Activated naive CD4-positive, alpha-beta T cell treated with Interleukin-2 at 50 U/mL for 16 hours (primary cell): ENCODE results near the gene TGFB2.

Source experiments
- DNase-seq: peaks from one replicate; pipeline ENCODE4 v3.0.0-alpha.2; 2020

Gene TGFB2

DNA sequence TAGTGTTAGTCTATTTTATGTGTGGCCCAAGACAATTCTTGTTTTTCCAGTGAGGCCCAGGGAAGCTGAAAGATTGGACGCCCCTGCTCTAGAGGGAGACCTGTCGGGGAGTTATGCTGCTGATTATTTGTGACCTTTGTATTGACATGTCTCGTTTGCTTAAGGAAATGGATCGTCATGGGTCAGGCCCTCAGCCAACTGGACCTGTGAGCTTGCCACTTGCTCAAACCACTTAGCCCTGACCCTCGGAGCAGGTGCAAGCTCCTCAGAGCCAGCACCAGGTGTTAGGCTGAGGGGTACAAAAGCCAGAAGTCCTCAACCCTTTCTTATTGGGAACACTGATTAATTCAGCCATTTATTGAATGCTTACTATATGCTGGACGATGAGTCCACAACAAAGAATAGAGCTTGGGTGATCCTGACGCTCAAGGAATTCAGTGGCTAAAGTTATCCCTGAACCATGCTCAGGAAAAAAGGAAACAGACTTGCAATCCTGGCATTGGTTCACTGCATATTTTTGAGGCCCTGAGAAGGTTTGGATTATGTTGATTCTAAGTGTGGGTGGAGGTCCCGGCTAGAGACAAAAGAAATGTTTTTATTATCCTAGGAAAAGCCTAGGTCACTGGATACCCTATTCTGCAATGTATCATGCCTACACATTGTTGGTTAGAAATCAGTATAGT lies 19.0 kb downstream of the TGFB2 start:
- DNase-seq = no peak

DNA sequence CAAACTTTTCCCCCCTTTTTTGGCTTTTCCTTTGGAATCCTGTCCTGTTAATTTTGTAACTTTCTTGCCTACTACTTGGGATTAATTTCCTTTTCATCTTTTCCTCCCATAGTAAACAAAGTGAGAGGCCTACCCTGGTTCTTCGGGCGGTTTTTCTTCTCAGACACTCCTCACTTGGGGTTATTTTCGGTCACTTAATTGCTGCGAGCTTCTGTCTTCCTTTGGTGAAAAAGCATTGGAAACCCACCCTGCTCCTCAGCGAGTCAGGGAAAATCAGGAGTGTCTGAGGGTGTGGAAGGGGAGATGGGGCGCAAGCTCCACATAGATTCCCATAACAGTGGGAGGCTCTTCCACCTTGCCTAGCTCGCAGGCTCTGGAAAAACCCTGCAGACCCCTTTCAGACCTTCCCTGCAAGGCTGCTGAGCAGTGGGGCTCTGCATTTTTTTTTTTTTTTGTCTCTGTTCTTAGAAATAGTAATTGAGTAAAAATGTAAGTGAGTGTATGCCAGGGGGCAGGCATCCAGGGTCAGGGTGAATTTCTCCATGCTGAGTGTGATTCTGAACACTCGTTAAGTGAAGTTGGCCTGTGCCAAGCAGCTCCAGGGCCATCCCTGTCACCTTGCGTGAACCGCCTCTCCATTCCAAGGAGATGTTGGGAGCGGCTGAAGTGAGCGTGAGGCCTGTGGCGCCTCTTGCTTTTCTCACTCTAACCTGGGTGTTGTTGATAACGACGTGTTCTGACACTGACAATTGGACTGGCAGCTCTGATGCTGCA lies 20.3 kb downstream of the TGFB2 start:
- no peak for DNase-seq

DNA sequence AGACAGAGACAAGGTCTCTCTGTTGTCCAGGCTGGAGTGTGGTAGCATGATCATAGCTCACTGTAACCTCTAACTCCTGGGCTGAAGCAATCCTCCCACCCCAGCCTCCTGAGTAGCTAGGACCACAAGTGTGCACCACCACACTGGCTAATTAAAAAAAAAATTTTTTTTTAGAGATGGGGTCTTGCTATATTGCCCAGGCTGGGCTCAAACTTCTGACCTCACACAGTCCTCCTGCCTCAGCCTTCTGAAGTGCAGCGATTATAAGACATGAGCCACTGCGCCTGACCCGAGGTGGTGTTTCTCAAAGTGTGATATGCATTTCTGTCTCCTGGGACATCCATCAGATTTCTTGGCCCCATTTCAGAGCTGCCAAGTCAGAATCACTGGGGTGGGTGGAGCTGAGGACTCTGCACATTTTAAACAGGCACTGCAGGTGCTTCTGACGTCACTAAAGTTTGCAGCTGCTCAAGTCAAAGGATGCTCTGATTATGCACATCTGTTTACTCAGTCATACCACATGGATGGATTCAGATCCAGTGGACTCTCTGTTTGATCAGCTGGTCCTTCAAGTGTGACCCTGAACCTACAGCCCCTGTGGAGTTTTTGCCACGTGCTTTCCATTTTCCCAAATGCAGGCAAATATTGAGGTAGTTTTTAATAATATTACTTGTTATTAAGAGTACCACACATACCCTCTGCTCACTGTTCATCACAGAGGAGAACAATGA lies 21.4 kb downstream of the TGFB2 start:
- no peak for DNase-seq

DNA sequence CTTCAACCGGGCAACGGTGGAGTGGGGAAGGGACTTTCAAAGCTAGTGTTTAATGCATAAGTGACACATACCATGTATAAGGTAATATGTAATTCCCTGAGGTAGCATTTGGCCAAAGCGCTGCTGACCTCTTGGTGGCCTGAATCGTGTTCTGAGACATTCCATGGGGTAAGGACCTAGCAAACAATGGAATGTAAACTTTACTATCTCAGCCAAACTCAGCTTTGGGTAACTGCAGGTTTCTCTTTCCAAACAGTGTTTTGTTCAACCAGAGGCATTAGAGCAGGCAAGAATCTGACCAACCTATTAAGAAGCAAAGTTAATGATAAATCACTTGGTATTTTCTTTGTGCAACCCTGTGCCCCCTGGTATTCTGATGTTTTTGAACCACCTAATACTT lies 22.0 kb downstream of the TGFB2 start:
- DNase-seq = no peak

DNA sequence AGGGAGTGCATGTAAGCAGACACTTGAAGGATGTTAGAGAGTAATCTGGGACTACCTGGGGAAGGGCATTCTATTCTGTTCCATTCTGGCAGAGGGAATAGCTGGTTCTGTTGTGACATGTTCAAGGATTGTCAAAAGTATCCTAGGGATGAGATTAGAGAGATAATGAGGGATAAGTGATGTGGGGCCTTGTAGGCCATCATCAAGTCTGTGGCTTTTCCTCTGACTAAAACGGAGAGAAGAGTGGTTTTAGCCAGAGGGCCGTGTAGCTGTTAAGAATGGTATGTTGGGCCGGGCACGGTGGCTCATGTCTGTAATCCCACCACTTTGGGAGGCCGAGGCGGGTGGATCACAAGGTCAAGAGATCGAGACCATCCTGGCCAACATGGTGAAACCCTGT lies 23.6 kb downstream of the TGFB2 start:
- DNase-seq = no peak

DNA sequence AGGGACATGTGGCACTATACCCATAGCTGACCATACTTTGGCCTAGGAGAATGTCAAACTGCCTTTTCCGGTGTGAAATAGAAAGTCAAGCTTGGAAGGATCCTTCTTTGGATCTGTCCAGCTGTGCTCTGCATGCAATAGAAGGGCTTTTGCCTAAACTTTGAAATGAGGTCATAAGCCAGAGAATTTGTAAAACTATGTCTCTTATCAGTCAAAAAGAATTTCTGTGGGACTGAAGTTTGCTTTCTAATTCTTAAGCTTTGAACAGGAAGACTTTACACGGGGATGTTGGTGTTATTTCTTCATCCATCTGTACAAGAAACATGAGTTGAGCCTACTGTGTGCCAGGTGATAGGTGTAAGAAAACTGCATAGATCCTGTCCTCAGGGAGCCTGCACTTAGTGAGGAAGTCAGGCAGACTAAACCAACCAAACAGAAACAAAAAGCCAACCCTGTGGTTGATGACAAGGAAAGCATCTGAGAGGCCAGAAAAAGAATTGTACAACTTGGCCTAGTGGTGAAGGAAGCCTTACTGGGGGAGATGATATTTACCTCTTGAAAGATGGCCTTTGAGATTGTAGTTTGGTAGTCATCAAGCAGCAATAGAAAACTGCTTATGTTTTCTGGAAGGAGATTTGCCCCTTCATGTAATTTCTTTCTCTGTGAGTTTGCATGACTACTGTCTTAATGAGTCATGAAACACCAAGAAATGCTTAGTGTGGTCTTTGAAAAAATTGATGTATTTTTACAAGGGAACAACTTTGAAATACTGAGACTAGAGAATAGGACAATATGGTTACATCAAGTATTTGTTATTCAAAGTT lies 24.8 kb downstream of the TGFB2 start:
- DNase-seq = no peak

DNA sequence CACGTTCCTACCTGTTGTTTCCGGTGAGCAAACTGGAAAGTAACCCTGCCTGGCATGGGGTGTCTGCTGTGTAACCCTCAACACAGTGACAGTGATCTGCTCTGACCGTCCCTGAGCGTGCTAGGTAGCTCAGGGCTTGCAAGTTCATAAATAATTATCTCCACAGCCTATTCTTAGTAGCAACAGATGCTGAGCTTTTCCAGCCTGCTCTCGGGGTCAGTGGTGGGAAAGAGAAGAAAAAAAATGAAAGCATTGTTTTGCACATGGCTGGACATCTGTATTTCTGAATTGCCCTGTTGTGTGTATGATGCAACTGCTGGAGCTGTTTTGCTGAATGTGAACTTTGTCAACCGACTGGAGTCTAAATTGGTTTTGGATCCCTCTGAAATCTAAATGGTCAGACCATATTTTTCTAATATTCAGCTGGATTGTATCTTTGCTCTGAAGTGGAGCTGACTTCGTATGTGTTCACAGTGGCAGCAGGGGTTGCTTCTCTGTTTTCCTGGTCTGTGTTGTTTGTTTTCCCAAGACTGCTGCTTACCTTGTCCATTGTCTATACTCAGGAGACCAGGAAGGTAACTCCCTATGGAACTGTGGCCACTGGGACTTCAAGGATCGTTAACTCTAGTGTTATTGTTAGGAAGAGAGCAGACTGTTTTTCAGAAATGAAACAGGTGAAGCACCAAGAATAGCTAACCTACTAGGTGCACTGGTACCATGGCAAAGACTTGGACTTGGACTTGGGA lies 27.0 kb downstream of the TGFB2 start:
- no peak for DNase-seq

DNA sequence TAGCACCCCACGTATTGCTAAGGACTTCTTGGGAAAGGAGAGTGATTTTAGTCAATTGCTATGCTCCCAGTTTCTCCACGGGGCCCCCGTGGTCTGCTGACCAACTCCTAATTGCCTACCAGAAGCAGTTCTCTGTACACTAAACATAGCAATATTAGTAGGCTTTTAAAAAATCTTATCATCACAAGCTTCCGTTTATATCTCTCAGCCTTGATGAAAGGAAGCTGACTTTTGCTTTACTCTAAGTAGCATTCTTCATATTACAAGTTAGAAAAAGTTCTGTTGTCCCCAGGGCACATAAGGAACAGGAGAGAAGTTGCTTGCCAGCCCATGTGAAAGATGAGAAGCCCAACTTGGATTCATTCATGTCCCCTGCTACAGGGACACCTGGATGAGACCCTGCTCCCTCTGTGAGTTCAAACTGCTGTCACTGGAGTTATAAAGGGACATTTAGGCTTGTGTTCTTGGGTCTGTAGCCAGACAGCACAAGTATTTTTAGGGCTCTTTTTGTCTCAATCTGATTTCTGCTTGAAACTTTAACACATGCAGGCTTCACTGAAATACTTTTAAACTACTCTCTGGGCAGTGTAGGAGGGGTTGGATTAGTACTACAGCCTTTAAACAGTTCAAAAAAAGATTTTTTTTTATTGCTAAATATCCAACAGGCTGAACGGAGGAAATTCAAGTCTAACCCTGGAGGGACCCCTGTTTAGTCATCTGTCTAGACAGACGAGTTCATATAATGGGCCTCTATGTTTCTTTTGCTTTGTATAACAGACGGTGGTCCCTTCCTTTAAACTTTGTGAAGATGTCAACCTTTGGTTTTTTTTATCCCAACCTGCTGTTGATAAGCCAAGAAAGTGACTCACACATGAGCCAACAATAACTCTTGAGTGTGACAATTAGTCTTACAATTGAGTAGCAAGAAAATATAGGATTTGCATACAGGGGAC lies 29.5 kb downstream of the TGFB2 start:
- no peak for DNase-seq

DNA sequence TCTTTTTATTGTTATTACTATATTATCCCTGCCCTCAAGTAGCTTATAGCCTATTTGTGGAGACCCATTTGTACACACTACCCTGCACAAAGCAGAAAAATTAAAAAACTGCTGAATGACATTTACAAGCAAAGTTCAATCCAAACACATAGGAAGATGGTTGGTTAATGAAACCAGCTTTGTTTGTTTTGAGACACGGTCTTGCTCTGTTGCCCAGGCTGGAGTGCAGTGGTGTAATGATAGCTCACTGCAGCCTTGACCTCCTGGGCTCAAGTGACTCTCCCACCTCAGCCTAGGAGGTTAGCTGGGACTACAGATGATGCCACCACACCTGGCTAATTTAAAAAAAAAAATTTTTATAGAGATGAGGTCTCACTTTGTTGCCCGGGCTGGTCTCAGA lies 31.6 kb downstream of the TGFB2 start:
- DNase-seq = no peak

DNA sequence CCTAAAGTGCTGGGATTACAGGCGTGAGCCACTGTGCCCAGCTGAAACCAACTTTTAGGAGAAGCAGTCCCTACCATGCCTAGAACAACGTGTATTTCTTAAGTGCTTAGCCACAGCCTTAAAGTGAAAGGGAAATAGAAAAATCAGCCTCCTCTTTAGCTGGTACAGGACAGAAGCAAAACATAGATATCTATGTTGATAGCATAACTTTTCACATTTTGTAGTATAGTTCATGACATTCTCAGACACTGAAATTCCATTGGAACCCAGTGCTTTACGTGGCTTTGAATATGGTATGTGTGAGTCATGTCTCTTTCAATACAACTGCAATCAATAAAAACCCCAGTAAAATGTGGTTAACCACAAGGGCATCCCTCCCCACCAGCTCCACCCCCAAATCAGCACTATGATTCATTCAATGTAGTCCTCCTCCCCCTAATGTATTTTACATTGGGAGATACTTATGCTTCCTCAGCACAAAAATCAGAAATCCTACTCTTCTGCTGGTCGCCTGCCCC lies 32.1 kb downstream of the TGFB2 start:
- peak; percentile 73 for DNase-seq

DNA sequence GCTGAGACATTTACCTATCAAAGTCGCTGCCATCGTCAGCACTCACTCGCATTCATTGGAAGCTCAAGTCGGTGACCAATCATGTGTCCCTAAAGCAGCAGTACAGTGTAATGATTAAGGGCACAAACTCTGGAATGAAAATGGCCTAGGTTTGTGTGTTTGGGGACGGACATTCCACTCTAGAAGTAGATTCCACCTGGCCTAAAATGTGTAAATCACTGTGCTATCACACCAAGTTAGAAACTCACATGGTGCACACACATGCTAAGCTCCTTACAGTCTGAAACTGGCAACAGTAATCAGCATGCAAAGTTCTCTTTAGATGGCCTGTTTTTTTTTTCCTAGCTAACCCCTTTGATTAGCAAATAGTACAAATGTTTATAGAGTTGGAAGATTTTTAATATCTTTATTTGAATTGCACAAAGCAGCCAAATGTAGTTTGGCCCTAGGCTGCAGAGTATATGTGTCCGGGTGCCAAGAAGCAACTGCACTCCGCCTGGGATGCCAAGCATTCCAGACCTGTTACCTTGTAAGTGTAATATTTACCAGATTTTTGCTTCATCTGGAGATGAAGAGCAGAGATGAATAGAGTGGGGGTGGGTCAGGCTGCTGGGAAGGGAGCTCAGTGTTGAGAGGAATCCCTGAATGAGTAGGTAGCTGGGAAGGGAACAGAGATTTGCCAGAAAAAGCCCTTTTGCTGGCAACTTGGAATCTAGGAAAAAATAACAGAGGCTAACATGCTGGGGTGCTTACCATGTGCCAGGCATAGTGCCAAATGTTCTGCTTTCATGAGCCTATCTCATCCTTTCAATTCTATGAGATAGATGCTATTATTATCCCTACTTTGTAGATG lies 35.2 kb downstream of the TGFB2 start:
- DNase-seq = no peak

DNA sequence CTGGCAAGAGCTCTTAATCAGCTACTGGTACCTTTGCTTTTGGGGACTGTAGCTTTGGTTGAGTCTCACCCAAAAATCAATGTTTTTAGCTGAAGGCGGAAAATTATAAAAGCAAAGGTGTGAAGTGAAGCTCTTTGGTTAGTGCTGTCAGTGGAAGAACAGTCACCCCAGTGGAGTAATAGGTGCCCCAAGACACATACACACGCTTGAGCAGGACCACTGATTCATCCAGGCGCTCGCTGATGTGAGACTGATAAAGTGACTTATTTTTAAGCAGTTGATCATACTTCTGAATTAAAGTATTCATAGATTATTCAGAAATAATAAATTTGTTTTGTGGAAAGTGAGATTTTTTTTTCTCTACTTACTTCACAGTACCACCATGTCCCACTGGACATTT lies 37.1 kb downstream of the TGFB2 start:
- no peak for DNase-seq

DNA sequence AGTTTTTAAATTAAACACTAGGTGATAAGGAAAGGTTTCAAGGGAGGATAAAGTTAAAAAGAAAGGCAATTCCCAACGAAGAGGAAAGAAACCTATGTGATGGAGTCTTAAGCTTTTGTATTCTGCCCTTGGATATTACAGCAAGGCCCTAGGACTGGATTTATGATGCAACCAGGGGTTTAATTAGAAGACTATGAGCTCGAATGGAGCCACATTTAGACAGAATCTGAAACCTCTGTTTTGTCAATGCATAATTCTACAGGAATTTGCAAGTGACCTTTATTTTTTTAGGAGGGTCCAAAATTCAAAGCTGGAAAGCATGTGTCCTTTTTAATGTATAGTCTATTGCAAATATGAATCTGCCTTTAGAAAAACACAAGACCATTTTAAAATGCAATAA lies 37.9 kb downstream of the TGFB2 start:
- no peak for DNase-seq

DNA sequence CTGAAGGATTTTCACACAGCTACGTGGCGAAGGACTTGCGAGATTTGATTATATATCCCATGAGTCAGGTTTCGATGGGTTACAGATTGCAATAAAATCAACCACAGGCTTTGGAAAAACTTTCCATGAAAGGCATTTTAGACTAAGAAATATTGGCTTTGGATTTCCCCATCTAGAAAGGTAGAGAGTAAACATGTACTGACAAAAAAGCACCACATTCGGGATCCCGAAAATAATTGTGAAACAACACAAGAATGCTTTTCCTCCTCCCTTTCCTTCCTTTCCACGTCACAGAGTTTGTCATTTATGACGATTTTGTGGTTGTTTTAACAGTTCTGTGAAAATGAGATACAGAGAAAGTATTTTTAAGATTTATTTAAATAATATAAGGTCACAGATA lies 38.5 kb downstream of the TGFB2 start:
- DNase-seq = no peak

DNA sequence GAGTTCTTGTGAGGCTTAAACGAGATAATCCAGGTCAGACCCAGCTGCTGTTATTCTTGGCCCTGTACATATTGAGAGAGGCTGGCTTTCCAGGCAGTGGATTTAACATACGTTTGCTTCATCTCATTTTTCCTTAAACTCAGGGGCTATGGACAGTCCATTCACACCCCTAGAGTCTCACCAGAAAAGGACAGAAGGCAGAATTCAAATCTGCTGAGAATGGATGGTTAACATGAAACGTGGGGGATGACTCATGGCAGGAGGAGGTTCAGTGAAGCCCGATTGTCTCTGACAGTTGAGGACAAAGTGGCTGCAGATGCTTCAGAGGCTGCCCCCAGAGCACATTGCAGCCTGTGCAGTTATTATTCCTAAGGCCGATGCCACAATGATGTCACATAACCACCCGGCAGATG lies 39.5 kb downstream of the TGFB2 start:
- no peak for DNase-seq

DNA sequence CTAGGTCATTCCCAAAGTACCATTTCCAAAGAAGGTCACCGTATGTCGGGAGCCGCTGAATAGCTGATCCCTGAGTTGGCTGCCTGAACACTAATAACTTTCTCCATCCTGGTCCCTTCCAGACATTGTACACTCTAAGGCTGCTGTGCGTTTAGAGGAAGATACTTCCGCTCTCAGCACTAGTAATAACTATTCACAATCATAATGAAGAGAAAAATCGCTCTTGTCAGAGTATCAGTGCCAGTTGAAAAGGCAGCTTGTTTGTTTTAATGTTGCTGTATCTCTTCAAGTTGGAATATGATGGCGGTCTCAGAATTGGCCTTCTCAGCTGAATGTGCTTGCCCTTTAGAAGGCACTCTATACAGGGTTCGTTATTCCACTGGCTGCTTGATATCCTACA lies 43.5 kb downstream of the TGFB2 start:
- no peak for DNase-seq

DNA sequence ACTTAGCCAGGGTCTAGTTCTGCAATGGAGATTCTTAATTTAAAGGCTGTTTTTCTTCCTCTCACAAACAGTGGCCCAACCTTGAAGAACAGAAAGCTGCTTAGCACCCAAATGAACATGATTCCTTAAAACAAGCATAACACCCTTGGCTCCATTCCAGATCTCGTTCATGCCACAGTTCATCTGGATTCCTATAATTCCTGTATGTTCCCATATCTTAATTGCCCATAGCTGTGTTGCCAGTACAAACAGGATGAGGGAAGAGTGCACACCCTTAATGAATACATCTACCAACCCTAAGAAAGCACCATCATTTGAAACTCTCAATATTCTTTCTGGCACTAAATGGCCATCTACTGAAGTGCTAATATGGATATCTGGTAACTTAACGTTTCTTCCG lies 45.5 kb downstream of the TGFB2 start:
- DNase-seq = no peak

DNA sequence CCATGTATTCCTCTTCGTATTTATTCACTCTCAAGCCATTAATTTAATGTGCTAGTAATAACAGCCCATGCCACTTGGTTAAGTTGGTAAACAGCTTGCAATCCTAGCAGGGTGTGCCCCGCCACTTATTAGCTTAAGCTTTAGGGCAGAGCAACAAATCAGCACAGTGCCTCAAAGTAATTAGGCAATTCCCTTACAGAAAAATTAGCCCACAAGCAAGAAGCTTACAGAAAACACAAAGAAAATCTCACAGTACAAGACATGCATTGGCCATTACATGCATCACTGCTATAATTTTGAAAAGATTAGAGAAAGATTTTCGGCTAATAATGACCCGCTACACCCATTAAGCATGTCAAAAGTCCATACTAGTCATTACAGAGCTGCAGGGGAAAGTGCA lies 47.6 kb downstream of the TGFB2 start:
- DNase-seq = no peak

DNA sequence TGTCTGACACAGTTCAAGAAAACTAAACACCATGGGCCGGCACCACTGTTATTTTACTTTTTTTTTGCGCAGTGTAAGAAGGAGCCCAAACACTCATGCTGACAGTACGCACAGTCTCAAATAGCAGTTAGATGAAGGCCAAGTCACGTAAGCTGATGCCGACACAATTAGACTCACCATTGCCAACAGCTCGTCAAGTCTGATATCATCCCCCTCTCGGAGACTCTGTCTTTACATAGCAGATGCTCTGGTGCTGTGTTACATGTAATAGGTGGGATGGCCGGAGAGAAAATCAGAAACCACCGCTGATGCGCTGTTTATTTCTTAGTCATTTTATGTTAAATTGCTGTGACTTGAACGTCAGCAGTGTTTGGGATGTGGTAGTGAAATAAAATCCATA lies 49.3 kb downstream of the TGFB2 start:
- no peak for DNase-seq

DNA sequence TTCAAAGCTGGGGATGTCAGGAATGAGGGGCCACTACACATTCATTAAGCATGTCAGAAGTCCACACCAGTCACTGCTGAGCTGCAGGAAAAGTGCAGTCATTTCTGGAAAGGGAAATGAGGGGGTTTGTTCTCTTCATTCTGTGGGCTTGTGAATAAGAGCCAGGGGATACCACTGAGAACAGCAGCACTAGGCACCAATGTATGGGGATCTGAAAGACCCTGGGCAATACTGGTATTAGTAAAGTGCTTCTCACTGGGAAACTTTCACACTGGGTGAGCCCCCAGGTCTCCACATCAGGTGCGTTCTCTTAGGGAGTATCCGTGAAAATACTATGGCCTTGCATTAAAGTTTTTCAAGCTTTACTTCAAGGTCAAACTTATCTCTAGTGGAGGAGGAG lies 49.9 kb downstream of the TGFB2 start:
- DNase-seq = no peak
